SH-SY5Y (cell line): ENCODE measurements around the gene TNFRSF1A.

Source experiments
- GATA2 ChIP-seq: IDR thresholded peaks from 2 replicates; pipeline ENCODE4 v1.6.1; 2011; ENCODE audit warnings: mild to moderate bottlenecking, low read depth, low read length
- GATA3 ChIP-seq: IDR thresholded peaks from 2 replicates; pipeline ENCODE4 v1.6.1; 2011; ENCODE audit warnings: low read depth, mild to moderate bottlenecking, low read length, moderate library complexity

GRCh38 chr12:6332459-6332858, 9.4 kb downstream of the TNFRSF1A start:
- TF ChIP-seq GATA2 (no peak), GATA3 (no peak)
